Measurements from ENCODE around the gene LOXL1.
A peak's percentile ranks its signal among the peaks of the same experiment; 100 is the strongest.

The LOXL1 gene

GRCh38 chr15:73924171-73924921 lies 1.9 kb upstream of the LOXL1 start:
- H3K4me3 ChIP-seq (ENCODE audit: low read depth, low read length), result 0 out of 2 replicates have a peak overlapping the region, but pooled peaks have one; percentile 24
- no peaks in the 10 kb centered on the region for H3K9me3 ChIP-seq (ENCODE audit: control insufficient read depth, insufficient read depth, low read depth, low read length)
- H3K27ac ChIP-seq (ENCODE audit: low read depth, low read length), result no peak overlapping the region
- no peaks in the 10 kb centered on the region for H3K27me3 ChIP-seq (ENCODE audit: control insufficient read depth, insufficient read depth, low read length)
- peak overlapping the region; percentile 37 for H3K9ac ChIP-seq (ENCODE audit: low read length)
- no peaks in the 10 kb centered on the region for H3K36me3 ChIP-seq (ENCODE audit: control insufficient read depth, insufficient read depth, low read length)
- H3K4me1 ChIP-seq (ENCODE audit: control insufficient read depth, insufficient read depth, low read length), result peaks cover 57% of the 10 kb centered on the region

DNA sequence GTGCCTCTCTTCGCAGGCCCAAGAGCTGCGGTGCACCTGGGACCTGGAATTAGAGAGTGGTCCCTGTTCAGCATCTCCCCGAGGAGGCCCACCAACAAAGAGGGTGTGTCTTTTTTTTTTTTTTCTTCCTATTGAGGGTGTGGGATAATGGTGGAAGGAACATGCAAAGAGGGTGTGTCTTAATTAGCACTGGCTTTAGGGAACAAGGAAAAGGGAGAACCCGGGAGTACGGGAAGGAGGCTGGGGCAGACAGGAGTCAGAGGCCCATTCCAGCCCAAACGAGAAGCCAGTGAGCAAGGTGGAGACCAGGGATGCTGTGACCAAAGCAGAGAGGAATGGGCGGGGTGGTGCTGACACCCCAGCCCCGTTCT lies 429 bp upstream of the LOXL1 start:
- H3K9me3 ChIP-seq (ENCODE audit: control insufficient read depth, insufficient read depth, low read depth, low read length), result no peaks in the 10 kb centered on the region
- no peaks in the 10 kb centered on the region for H3K36me3 ChIP-seq (ENCODE audit: control insufficient read depth, insufficient read depth, low read length)
- H3K4me3 ChIP-seq (ENCODE audit: low read depth, low read length), result peak overlapping the region; percentile 78
- peaks cover 57% of the 10 kb centered on the region for H3K4me1 ChIP-seq (ENCODE audit: control insufficient read depth, insufficient read depth, low read length)
- H3K27ac ChIP-seq (ENCODE audit: low read depth, low read length), result no peak overlapping the region
- no peak overlapping the region for H3K9ac ChIP-seq (ENCODE audit: low read length)
- no peaks in the 10 kb centered on the region for H3K27me3 ChIP-seq (ENCODE audit: control insufficient read depth, insufficient read depth, low read length)

GRCh38 chr15:73927003-73927475 lies 777 bp downstream of the LOXL1 start:
- Histone ChIP-seq H3K9ac (ENCODE audit: low read length) (peak overlapping the region; percentile 71), H3K27ac (ENCODE audit: low read depth, low read length) (no peak overlapping the region; the same call in 1 of the 2 replicates), H3K4me3 (ENCODE audit: low read depth, low read length) (peak overlapping the region; percentile 78), H3K36me3 (ENCODE audit: control insufficient read depth, insufficient read depth, low read length) (no peaks in the 10 kb centered on the region), H3K27me3 (ENCODE audit: control insufficient read depth, insufficient read depth, low read length) (no peaks in the 10 kb centered on the region), H3K4me1 (ENCODE audit: control insufficient read depth, insufficient read depth, low read length) (peaks cover 52% of the 10 kb centered on the region), H3K9me3 (ENCODE audit: control insufficient read depth, insufficient read depth, low read depth, low read length) (no peaks in the 10 kb centered on the region)

GRCh38 chr15:73927476-73928240 lies 1.4 kb downstream of the LOXL1 start:
- Histone ChIP-seq H3K4me3 (ENCODE audit: low read depth, low read length) (peak overlapping the region; percentile 78), H3K27ac (ENCODE audit: low read depth, low read length) (no peak overlapping the region; the same call in 1 of the 2 replicates), H3K9me3 (ENCODE audit: control insufficient read depth, insufficient read depth, low read depth, low read length) (no peaks in the 10 kb centered on the region), H3K4me1 (ENCODE audit: control insufficient read depth, insufficient read depth, low read length) (peaks cover 46% of the 10 kb centered on the region), H3K9ac (ENCODE audit: low read length) (peak overlapping the region; percentile 71), H3K36me3 (ENCODE audit: control insufficient read depth, insufficient read depth, low read length) (no peaks in the 10 kb centered on the region), H3K27me3 (ENCODE audit: control insufficient read depth, insufficient read depth, low read length) (no peaks in the 10 kb centered on the region)

DNA sequence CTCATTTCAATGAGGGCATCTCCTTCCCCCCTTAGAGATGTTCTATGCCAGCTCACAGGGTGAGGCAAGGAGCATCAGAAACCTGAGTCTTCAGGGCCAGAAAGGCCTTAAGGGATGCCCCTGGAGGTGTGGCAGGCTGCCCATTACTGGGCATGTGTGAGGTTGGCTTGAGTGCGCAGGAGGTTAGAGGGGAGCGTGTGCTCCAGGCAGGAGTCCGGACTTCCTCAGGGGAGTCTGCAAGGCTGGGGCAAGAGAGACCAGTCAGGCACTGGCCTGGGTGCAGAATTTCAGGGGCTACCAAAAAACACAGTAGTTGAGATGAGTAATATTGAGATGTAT lies 1.9 kb downstream of the LOXL1 start:
- H3K27me3 ChIP-seq (ENCODE audit: control insufficient read depth, insufficient read depth, low read length), result no peaks in the 10 kb centered on the region
- H3K4me1 ChIP-seq (ENCODE audit: control insufficient read depth, insufficient read depth, low read length), result peaks cover 41% of the 10 kb centered on the region
- peak overlapping the region; percentile 71 for H3K9ac ChIP-seq (ENCODE audit: low read length)
- no peaks in the 10 kb centered on the region for H3K36me3 ChIP-seq (ENCODE audit: control insufficient read depth, insufficient read depth, low read length)
- H3K9me3 ChIP-seq (ENCODE audit: control insufficient read depth, insufficient read depth, low read depth, low read length), result no peaks in the 10 kb centered on the region
- H3K4me3 ChIP-seq (ENCODE audit: low read depth, low read length), result peak overlapping the region; percentile 78
- no peak overlapping the region for H3K27ac ChIP-seq (ENCODE audit: low read depth, low read length)

DNA sequence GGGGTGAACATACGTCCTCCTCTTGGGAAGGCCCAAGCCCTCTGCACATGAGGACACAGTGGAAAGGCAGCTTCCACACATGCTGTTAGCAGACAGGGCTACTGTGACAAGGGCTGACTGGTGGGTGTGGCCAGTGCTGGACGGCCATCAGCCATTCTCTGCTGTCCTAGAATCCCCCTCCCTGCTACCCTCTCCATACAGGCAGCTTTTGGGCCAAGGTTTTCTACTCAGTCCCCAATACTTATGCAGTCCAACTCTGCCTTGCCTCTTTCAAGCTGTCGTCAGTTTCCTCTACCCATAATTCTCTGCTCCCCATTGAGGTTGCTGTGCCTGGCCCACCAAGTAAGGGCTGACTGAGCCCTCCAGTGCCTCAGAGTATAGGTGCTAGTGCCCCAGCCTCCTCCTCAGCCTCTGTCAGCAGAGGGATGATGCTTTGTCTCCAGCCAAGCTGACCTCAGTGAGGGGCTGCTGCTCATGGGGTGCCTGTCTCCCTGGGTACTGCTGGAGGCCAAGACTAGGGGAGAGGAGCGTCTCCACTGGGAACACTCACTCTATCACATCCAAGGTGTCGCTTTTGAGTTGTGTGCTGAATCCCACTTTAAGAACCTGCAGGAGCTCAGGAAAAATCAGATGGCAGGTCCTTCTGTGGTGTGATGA lies 2.8 kb downstream of the LOXL1 start:
- H3K27ac ChIP-seq (ENCODE audit: low read depth, low read length), result no peak overlapping the region
- H3K27me3 ChIP-seq (ENCODE audit: control insufficient read depth, insufficient read depth, low read length), result no peaks in the 10 kb centered on the region
- no peak overlapping the region for H3K9ac ChIP-seq (ENCODE audit: low read length)
- no peaks in the 10 kb centered on the region for H3K9me3 ChIP-seq (ENCODE audit: control insufficient read depth, insufficient read depth, low read depth, low read length)
- H3K4me1 ChIP-seq (ENCODE audit: control insufficient read depth, insufficient read depth, low read length), result peaks cover 32% of the 10 kb centered on the region
- no peak overlapping the region for H3K4me3 ChIP-seq (ENCODE audit: low read depth, low read length)
- no peaks in the 10 kb centered on the region for H3K36me3 ChIP-seq (ENCODE audit: control insufficient read depth, insufficient read depth, low read length)

- Histone ChIP-seq H3K4me1 (ENCODE audit: control insufficient read depth, insufficient read depth, low read length) (peaks cover 25% of the 10 kb centered on the region), H3K9ac (ENCODE audit: low read length) (no peak overlapping the region), H3K9me3 (ENCODE audit: control insufficient read depth, insufficient read depth, low read depth, low read length) (no peaks in the 10 kb centered on the region), H3K4me3 (ENCODE audit: low read depth, low read length) (no peak overlapping the region), H3K36me3 (ENCODE audit: control insufficient read depth, insufficient read depth, low read length) (no peaks in the 10 kb centered on the region), H3K27ac (ENCODE audit: low read depth, low read length) (no peak overlapping the region), H3K27me3 (ENCODE audit: control insufficient read depth, insufficient read depth, low read length) (no peaks in the 10 kb centered on the region)
These were observed 4.1 kb downstream of the LOXL1 start for GRCh38 chr15:73930371-73930770.

- no peaks in the 10 kb centered on the region for H3K36me3 ChIP-seq (ENCODE audit: control insufficient read depth, insufficient read depth, low read length)
- H3K9me3 ChIP-seq (ENCODE audit: control insufficient read depth, insufficient read depth, low read depth, low read length), result no peaks in the 10 kb centered on the region
- H3K4me3 ChIP-seq (ENCODE audit: low read depth, low read length), result no peak overlapping the region
- peaks cover 25% of the 10 kb centered on the region for H3K4me1 ChIP-seq (ENCODE audit: control insufficient read depth, insufficient read depth, low read length)
- H3K9ac ChIP-seq (ENCODE audit: low read length), result no peak overlapping the region
- no peak overlapping the region for H3K27ac ChIP-seq (ENCODE audit: low read depth, low read length)
- no peaks in the 10 kb centered on the region for H3K27me3 ChIP-seq (ENCODE audit: control insufficient read depth, insufficient read depth, low read length)
These were observed 4.6 kb downstream of the LOXL1 start for GRCh38 chr15:73930790-73931281.

DNA sequence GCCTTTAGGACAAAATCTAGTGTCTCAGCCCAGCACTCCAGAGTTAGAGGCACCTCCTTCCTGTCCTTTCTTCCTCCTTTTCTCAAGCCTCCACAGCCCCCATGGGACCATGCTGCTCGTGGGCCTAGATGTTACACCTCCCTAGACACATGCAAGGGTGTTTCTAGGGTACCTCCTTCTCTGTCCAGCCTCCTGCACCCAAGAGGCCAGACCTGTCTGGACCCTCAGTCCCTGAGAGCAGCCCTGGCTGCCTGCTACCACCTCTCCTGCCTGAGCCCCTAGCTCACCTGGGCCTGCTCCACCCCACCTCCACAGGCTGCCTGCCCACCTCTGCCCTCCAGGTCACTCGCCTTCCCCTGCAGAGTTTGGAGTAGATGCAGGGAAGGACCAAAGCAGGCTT lies 5.2 kb downstream of the LOXL1 start:
- no peaks in the 10 kb centered on the region for H3K27me3 ChIP-seq (ENCODE audit: control insufficient read depth, insufficient read depth, low read length)
- no peaks in the 10 kb centered on the region for H3K9me3 ChIP-seq (ENCODE audit: control insufficient read depth, insufficient read depth, low read depth, low read length)
- H3K9ac ChIP-seq (ENCODE audit: low read length), result no peak overlapping the region
- no peak overlapping the region for H3K27ac ChIP-seq (ENCODE audit: low read depth, low read length)
- H3K4me3 ChIP-seq (ENCODE audit: low read depth, low read length), result no peak overlapping the region
- H3K4me1 ChIP-seq (ENCODE audit: control insufficient read depth, insufficient read depth, low read length), result peaks cover 25% of the 10 kb centered on the region
- no peaks in the 10 kb centered on the region for H3K36me3 ChIP-seq (ENCODE audit: control insufficient read depth, insufficient read depth, low read length)

GRCh38 chr15:73932381-73933191 lies 6.3 kb downstream of the LOXL1 start:
- Histone ChIP-seq H3K4me1 (ENCODE audit: control insufficient read depth, insufficient read depth, low read length) (peaks cover 27% of the 10 kb centered on the region), H3K9ac (ENCODE audit: low read length) (no peak overlapping the region), H3K9me3 (ENCODE audit: control insufficient read depth, insufficient read depth, low read depth, low read length) (no peaks in the 10 kb centered on the region), H3K36me3 (ENCODE audit: control insufficient read depth, insufficient read depth, low read length) (no peaks in the 10 kb centered on the region), H3K27ac (ENCODE audit: low read depth, low read length) (no peak overlapping the region), H3K27me3 (ENCODE audit: control insufficient read depth, insufficient read depth, low read length) (no peaks in the 10 kb centered on the region), H3K4me3 (ENCODE audit: low read depth, low read length) (no peak overlapping the region)

Data from HUES6 (cell line).